HG03108 (cell line): ENCODE measurements around the gene PTPRCAP.
"Not testable (repeated sequence)": the region's sequence is repeated elsewhere in the genome, so short reads cannot be mapped to it uniquely, and the experiment has no call there.

Experiments
- ATAC-seq: cut with Tn5 transposase; IDR thresholded peaks from one replicate; pipeline ENCODE4 v1.9.1; 2021; ENCODE audit warnings: moderate library complexity; ENCODE audit not compliant: unreplicated experiment

PTPRCAP gene

DNA sequence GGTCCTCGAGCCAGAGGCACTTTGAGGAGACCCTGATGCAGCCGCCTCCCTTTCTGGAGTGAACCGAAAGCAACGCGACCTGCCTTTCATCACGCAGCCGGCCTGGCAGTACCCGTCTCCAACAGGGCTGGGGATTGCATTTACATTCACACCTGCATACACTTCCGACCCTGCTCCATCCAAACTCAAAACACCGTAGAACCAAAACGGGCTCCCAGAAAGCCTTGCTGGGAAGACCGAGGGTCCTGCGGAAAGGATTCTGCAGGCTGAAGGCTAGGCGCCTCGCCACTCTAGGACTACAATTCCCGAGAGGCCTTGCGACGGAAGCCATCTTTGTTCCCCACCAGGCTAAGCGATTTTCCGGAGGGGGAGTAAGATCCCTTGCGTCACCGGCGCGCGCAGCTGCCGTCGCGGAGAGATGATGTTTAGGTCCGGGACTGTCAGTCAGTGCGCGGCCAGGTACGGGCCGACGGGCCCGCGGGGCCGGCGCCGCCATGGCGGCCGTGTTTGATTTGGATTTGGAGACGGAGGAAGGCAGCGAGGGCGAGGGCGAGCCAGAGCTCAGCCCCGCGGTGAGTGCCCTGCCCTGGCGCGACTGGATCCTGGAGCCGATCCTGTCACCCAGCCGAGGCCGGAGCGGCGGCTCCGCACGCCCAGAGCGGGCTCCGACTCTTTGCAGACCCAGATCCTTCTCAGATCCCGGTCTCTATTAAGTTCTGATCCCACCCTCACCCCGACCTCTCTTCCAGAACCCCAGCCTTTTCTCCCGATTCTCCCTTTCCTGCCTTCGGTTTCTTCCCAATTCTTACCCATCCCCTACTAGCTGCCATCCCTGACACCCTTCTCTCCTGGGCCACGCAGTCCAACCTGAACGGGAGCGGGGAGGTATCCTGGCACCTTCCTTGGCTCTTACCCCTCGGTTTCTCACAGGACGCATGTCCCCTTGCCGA lies 9.2 kb downstream of the PTPRCAP start, which contains the start of gene RPS6KB2:
RPS6KB2 (plus strand) TSS at position 443 of the 950 bp plus-strand sequence; CDS start at position 495, 52 bp downstream.
- peak; percentile 71 for ATAC-seq

DNA sequence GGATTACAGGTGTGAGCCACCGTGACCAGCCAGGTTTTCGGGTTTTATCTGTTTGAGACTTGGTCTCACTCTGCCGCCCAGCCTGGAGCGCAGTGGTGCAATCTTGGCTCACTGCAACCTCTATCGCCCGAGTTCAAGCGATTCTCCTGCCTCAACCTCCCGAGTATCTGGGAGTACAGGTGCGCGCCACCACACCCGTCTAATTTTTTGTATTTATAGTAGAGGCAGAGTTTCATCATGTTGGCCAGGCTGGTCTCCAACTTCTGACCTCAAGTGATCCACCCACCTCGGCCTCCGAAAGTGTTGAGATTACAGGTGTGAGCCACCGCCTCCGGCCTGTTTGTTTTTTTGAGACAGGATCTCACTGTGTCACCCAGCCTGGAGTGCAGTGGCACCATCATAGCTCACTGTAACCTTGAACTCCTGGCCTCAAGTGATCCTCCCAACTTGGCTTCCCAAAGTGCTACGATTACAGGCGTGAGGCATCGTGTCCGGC lies 10.1 kb downstream of the PTPRCAP start:
- not testable (repeated sequence) for ATAC-seq

DNA sequence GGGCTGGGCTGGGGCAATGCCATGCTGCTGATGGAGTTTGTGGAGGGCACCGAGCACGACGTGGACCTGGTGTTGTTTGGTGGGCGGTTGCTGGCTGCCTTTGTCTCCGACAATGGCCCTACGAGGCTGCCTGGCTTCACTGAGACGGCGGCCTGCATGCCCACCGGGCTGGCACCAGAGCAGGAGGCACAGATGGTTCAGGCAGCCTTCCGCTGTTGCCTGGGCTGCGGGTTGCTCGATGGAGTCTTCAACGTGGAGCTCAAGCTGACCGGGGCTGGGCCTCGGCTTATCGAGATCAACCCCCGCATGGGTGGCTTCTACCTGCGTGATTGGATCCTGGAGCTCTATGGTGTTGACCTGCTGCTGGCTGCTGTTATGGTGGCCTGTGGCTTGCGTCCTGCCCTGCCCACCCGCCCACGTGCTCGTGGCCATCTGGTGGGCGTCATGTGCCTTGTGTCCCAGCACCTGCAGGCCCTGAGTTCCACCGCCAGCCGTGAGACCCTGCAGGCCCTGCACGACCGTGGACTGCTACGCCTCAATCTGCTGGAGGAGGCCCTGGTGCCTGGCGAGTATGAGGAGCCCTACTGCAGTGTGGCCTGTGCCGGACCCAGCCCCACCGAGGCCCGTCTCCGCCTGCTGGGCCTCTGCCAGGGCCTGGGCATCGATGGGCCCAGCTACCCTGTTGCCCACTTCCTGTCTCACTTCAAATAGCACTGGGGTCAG lies 13.4 kb downstream of the PTPRCAP start:
- no peak for ATAC-seq

DNA sequence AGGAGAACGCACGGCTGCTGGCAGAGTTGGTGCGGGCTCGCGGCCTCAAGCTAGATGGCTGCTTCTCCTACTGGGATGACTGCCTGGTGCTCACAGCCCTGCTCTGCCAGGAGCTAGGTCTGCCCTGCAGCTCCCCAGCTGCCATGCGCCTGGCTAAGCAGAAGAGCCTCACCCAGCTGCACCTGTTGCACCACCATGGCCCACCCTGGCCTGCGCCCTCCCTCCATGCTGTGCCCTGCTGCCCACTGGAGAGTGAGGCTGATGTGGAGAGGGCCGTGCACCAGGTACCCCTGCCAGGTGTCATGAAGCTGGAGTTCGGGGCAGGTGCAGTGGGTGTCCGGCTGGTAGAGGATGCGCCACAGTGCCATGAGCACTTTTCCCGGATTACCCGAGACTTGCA lies 14.0 kb downstream of the PTPRCAP start:
- no peak for ATAC-seq

DNA sequence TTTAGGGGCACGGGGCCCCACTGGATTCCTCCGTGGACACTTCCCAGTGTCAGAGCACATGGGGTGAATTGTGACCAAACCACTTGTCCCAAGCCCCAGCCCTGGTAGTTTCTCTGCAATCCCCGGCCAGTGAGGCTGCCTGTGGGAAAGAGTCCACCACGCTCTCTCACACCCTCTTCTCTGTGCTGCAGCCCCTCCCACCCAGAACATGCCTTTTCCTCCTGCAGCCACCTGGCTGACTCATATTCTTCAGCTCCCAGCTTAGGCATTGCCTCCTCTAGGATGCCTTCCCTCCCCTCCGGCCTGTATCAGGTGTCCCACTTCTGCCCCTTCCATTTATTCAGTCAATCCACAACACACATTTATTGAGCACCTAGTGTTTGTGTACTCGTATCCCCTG lies 14.6 kb downstream of the PTPRCAP start:
- no peak for ATAC-seq

DNA sequence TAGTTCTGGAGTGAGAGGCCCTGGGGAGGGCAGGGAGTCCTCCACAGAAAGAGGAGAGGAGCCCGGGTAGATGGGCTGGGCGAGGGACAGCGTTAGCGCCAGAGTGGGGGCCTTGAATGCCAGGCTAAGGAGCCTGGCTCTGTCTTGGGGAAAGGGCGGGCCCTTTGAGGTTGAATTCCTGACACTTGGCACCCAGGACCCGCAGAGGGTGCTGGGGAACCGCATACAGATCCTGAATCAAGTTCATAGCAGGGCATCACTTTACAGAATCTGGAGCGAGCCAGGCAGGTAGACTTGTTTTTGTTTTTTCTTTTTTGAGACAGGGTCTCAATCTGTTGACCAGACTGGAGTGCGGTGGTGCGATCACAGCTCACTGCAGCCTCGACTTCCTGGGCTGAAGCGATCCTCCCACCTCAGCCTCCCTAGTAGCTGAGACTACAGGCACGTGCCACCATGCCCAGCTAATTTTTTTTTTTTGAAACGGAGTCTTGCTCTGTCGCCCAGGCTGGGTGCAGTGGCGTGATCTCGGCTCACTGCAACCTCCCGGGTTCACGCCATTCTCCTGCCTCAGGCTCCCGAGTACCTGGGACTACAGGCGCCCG lies 16.0 kb downstream of the PTPRCAP start:
- ATAC-seq, result no peak

DNA sequence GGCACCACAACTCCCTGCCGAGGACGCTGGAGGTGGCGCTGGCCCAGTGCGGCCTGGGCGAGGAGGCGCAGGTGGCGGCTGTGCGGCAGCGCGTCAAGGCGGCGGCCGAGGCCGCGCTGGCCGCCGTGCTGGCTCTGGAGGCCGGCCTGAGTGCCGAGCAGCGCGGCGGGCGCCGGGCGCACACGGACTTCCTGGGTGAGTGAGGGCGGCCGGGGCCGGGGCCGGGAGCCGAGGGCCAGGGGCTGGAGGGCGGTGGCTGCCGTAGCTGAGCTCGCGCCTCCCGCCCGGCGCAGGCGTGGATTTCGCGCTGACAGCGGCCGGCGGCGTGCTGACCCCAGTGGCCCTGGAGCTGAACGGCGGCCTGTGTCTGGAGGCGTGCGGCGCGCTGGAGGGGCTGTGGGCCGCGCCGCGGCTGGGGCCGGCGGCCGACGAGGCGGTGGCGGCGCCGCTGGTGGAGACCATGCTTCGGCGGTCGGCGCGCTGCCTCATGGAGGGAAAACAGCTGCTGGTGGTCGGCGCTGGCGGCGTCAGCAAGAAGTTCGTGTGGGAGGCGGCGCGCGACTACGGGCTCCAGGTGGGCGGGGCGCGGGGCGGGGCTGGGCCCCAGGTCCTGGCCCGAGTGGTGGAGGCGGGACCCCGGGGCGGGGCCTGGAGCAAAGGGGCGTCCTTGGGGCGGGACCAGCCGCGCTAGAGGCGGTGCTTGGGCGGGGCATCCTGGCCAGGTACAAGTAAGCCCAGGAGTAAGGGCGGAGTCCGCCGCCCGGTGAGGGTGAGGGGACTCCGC lies 16.6 kb downstream of the PTPRCAP start:
- ATAC-seq, result peak; percentile 80

DNA sequence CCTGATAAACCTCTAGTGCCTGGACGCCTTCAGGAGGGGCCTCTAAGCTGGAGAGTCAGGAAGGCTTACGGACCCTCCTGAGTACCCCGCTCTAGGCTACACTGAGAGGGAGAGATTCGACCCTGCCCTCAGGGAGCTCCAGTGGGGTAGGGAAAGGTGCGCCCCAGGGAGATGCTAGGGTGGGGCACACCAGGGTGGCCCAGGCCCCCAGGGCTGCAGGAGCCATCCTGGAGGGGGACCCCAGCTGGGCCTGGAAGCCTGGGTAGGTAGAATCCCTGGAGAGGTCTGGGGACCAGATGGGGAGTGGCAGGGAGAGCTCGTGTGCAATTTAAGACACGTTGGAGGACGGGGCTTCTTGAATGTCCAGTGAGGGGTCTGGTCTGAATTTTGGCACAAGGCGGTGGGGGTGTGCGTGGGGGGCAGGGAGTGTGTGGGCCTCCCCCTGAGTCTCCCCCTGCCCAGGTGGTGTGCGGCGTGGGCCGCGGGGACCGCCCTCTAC lies 17.3 kb downstream of the PTPRCAP start:
- ATAC-seq, result no peak

DNA sequence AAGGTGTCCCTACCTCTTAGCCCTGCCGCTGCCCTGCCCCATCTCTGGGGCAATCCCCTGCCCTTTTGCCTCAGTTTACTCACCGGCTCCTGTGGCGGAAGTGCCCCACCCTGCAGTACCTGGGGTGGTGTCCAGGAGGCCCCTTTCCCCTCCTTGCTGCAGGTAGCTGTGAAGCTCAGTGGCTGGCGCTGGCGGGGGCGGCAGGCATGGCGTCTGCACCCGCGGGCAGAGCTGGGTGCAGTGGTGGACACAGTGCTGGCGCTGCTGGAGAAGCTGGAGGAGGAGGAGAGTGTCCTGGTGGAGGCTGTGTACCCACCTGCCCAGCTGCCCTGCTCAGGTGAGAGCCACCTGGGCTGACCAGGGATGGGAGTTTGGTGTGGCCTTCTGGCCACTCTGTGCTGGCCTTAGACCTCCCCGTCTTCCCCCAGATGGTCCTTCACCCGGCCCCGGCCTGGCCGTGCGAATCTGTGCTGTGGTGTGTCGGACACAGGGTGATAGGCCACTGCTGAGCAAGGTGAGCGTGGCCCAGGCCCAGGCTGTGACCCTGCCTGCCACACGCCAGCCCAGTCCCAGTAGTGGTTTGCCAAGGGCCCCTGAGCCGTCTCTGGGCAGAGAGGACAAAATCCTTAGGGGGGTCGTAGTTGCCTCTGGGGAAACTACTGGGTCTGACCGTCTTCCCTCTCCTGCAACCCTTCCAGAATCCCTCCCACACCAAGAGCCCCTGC lies 18.0 kb downstream of the PTPRCAP start:
- no peak for ATAC-seq

DNA sequence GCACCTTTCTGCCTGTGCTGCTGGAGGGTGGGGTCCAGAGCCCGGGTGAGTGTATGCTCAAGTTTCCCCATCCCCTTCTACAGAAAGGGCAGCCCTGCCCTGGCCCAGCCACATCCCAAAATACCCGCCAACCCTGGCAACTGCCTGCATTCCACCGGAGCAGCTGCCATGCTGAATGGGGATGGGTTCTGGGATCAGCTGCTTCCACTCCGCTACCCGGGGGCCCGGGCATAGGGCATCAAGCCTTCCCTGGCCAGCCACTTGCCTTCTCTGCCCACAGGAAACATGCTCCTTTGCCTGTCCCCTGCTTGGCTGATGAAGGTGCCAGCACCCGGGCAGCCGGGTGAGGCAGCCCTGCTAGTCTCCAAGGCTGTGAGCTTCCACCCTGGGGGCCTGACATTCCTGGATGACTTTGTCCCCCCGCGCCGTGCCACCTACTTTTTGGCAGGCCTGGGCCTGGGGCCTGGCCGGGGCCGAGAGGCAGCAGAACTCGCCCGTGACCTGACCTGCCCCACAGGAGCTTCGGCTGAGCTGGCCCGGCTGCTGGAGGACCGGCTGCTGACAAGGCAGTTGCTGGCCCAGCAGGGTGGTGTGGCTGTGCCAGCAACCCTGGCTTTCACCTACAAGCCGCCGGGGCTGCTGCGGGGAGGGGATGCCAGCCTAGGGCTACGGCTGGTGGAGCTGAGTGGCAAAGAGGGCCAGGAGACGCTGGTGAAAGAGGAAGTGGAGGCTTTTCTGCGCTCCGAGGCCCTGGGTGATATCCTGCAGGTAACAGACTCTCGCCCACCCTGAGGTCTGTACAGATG lies 18.8 kb downstream of the PTPRCAP start:
- ATAC-seq, result no peak

DNA sequence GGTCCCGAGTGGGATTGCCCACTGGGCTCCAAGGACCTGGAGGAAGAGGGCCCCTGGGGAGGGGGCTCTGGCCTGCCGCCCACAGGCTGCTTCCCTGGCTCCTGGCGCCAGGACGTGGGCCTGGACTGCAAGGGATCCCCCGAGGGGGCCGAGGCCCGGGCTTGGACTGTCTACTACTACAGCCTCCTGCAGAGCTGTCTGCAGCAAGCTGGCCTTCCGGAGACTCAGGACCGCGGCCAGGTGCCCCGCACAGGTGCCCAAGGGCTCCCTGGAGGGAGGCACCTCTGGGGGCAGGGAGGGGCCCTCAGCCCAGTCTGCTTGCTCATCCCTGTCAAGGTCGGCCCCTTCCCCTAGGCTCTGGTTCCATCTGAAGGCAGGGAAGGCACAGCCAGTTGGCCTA lies 20.1 kb downstream of the PTPRCAP start:
- ATAC-seq, result no peak

DNA sequence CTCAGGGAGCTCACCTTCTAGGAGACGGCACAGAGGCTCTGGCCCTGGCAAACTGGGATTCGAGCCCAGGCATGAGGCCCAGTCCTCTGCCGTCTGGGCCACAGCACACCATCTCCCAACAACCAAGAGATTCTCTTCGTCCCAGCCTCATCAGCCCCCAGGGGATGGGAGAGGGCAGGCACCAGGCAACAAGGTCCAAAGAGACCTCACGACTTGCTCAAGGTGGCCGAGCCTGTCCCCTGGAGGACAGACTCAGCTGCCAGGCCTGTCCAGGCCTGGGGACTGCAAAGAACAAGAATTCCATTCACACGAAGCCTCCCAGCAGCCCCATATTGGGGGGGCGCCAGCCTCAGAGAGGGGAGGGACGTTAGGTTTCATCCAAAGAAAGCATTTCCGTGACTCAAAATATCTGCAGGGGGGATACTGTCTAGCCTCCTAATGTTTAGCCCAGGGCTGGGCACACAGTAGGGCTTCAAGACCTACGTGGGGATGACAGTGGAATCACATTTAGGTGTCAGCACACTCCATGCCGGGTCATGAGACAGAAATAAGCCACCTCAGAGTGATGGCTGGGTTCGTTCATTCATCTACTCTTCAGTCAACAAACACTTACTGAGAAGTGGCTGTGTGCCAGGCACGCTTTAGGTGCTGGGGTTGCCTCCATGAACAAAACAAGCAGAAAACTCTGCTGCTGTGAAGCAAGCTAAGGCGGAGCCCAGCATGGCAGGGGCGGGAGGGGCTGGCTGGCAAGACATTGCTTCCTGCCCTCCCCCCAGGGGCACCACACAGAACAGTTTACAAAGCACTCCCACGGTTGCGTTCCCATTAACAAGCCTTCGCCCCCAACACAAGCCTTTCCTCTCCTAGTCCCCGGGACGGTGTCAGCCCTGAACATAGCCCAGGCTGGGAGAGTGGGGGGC lies 20.8 kb downstream of the PTPRCAP start:
- ATAC-seq, result no peak

DNA sequence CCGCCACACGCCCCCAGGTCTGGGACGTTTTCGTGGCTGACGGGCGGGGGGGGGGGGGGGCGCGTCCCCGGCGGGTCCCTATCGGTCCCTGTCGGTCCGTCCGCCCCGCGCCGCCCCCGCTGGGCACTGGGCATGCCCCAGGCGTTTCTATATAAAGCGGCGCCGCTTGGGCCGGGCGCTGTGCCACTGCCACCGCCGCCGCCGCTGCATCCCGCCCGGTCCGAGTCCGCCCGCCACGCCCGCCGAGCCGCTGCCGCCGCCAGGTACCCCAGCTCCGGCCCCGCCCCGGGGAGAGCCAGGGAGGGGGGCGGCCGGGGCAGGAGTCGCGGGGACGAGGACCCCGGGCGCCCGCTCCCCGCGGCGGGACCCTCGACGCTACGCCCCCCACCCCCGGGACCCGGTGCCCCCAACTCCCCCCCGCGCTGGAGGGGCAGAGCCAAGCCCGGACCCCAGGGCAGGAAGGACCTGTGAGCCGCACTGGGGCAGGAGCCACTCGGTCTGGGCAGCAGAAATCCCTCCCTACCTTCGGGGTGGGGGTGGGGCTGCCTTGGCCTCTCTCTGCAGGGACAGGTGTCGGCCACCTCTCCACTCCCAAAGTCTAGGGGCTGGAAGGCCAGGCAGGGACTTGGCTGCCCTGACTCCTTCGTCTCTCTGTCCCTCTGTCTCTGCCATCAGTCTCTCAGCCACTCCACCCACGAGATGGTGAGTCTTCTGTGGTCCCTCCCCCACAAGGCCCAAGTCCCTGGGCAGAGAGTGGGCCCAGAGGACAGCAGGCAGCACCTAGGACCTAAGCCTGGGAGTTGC lies 21.8 kb downstream of the PTPRCAP start, which contains the start of gene CARNS1:
CARNS1 (plus strand) TSS at position 178 of the 804 bp plus-strand sequence; CDS start at position 700, 522 bp downstream.
- no peak for ATAC-seq

DNA sequence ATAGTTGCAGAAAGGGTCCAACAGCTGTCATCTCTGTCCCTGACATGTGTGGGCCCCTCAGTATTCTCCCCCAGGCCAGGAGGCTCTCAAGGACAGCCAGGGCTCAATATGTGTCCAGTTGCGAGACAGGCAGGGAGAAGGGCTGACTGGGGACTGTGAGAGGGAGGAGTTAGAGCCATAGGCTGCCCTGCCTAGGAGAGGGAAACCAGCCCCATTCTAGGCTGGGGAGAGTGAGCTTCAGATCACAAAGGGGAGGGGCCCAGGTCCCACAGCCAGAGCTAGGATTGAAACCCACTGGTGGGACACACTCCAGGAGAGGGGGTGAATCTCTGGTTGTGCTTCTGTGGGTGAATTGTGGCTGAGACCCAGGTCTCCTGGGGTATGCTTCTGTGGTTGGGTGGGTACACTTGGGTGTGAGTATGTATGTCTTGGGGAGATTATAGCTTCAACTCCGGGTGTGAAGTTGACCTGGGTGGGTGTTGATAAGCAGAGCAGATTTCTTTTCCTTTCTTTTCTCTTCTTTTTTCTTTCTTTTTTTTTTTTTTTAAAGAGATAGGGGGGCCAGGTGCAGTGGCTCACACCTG lies 24.1 kb downstream of the PTPRCAP start:
- ATAC-seq, result no peak

DNA sequence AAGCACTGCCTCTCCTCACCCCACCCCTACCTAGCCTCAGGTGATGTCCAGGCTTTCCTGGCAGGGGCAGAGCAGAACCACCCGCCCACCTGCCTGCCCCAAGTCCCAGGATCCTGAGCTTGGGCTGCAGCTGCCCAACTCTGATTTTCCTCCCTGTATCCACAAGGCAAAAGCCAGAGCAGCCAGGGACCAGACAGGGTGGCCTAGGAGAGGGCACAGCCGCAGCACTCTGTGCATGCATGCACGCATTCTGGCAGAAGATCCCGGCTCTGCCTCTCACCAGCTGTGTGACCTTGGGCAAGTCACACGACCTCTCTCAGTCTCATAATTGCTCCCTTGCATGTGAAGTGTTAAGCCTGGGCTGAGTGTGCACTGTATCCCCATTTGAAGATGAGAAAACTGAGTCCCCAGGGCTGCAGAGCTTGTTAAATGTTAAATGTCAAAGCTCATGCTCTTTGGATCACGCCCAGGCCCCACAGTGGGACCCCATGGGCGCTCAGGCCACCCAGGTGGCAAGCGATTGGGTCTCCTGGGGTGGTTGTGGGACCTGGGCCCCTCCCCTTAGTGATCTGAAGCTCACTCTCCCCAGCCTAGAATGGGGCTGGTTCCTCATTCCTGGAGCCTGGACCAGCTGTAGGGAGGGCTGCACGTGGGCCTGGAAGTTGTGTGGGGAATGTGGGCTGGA lies 24.8 kb downstream of the PTPRCAP start:
- no peak for ATAC-seq

DNA sequence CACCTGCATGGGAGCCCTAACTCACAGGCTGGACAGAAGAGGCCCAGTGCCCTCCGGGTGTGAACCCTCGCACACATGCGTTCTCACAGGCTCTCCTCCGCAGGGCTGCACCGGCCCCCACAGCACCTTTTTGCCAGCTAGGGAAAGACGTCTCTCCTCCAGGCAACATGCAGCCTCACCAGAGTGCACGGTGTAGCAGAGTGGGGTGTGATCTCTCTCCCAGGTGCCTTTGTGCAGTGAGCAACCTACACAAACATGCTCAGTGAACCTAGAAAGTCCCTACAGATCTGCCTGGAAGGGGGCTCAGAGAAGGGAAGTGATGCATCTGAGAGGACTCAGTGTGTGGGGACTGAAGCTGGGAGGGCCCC lies 25.7 kb downstream of the PTPRCAP start:
- ATAC-seq, result no peak
